Stimulated activated CD8-positive, alpha-beta memory T cell treated with anti-CD3 and anti-CD28 coated beads, Interleukin-2, amount 100 ng/mL, for 48 hours (primary cell): ENCODE data around the gene GRK1.

ENCODE experiments used
- DNase-seq, 2 donors: peaks; one replicate each; pipeline ENCODE4 v3.0.0-alpha.2; 2020; ENCODE audit warnings: low read depth in 2 of 2

Gene GRK1

DNA sequence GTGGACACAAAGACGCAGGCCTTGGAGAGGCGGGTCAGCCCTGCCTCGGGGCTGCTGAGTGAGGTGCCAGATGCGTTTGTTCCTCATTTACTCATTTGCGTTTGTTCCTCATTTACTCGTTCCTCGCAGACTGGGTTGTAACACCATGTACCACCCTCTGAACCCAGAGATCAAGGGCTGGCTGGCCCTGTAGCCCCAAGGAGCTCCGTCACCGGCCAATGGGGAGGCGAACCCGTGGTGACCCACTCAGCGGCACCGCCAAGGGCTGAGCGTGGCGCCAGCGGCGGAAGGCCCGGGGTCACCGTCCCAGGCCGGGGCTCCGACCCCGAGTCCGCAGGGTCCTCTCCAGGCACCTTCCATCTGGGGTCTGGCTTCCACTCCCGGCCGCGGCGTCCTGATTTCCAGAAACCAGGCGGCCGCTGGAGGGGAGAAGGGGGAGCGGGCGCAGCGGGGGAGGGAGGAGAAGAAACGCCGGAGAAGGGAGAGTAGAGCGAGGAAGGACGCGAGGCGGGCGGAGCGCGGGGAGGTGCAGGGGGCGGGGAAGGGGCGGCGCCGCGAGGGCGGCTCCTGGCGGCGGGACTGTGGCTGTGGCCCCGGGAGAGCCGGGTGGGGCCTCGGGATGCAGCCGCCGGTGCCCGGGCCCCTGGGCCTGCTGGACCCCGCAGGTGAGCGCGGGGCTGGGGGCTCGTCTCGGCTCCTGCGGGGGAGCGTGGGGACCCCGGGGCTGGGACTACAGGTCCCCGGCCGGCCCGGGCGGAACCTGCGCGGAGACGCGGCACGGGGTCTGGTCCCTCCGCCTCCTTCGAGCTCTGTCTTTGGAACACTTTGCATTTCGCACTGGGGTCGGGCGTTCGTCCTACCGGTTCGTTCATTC is 91.9 kb downstream of the GRK1 start, which contains the start of gene TMEM255B:
Gene TMEM255B (plus strand): TSS at position 576 of the 874 bp plus-strand sequence. CDS start 44 bp downstream, at position 620.
- peak; percentile 68 to 70 for DNase-seq

DNA sequence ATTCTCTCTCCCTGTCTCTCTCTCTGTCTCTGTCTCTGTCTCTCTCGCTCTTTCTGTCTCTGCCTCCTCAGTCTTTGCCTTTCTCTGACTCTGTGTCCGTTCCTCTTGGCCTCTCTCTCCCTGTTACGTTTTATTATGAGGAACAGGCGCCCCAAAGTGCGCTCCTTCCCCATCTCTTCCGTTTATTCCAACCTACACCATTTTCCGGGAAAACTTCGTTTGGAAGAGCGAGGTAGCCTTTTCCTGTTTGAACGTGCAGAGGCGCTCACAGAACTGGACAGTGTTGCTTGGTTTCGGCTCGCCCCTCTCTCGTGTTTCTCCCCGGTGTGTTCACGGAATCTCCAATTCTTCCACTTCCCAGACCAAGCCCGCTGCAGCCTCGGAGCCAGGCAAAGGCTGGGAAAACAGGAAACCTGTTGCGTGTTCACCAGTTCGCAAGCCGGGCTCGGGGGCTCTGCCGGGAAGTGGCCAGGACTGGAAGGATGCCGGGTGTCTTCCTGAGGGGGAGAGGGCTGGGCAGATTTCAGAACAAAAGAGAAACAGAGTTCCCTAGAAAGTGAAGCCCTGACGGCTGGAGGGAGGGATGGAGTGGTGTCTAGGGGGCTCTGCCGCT is 92.6 kb downstream of the GRK1 start:
- no peak for DNase-seq

DNA sequence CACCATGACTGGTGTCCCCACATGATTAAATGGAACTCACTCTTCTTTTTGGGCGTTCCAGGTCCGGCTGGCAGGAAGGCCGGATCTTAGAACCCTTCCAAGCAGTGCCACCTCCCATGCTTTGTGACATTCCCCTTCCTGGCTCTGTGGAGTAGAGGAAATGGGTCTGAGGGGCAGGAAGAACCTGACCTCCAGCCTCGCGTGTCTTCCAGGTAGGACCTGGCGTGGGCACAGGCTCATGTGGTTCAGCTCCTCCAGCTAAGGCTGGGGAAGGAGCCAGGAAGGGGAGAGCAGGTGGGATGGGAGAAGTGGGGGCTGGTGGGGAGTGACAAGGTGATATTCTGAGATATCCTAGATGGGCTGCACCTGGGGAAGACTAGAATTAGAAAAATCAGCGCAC is 94.1 kb downstream of the GRK1 start:
- no peak for DNase-seq

DNA sequence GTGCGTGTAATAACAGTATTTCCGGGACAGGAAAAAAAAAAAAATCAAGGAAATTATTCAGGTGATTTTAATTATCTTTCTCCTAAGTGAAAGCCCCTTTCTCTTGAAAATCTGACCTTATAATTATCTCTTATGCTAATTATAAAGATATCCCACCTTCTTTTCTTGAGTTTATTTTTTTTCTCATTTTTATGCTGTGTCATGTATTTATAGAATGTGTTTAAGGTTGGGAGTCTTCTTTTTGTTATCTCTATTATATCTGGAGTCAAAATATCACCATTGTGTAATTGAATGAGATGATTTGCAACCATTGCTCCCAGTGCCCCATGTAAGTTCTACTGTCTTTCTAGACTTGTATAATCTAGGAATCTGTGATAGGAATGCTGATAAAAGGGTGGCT is 95.1 kb downstream of the GRK1 start:
- no peak for DNase-seq

DNA sequence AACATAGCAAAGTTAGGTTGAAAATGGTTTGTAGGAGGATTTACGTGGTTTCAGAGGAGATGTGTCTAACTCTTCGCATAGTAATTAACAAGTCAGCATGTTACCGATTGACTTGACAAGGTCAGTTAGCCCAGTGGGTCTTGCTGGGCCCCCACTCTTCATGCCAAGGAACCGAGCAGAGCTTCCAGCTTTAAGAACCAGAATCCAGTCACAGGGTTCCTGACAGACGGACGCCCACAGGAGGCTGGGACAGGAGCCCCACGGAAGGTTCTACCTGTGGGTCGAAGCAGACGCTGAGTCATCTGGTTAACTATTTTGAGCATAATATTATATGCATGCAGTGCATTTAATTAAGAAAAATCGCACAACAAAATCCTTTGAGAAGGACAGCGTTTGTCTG is 95.5 kb downstream of the GRK1 start:
- no peak for DNase-seq

DNA sequence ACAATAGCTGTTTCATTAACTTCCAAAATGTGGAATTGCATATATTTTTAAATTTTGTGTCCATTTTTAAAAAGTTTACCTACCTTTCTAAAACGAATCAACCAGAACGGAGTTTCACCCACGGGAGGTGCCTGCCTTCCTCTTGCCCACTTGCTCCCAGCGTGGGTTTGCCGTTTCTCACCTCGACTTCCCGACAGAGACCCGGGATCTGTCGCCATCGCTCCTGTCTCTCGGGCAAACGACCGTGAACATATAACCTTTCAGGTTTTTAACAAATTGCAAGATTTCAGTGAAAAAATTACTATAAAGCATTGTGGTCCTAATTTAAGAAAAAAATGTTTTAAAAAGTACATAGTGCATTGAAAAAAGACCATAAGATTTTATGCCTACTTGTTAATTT is 96.2 kb downstream of the GRK1 start:
- no peak for DNase-seq

DNA sequence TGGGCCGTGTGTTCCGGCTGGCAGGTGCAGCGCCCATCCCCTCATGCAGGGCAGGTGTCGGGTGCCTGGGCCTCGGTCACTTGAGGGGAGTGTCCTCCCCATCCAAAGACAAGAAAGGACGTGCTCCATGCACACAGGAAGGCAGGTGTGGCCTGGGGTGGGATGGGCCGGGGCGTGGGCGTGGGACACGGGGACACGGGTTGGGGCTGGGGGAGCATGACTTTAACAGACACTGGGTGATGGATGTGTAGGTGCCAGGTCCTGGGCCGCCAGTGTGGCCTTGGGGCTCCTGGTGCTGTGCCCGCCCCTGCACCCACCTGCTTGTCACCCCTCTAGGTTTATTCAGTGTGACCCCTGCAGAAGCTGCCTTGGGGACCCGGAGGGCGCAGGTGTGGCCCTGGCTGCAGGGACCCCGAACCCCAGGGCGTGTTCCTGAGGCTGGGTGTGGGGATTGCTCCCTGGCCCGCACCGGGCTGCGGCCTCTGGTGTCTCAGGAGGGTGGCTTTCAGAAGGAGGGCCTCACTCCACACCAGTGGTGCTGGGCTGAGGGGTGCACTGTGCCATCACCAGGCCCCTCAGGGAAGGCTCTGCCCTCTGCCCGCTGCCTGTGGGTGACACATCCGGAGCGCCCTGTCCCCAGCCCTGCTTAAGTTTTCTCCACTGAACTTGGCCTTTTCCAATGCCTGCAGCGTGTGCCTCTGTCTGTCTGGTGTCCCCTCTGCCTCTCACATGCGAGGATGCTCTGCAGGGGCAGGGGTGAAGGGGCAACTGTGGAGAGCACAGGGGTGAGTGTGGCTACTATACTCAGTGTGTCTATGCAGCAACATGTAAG is 97.2 kb downstream of the GRK1 start:
- no peak for DNase-seq

- no peak for DNase-seq
These were observed 98.0 kb downstream of the GRK1 start for GRCh38 chr13:113764793-113765563.

DNA sequence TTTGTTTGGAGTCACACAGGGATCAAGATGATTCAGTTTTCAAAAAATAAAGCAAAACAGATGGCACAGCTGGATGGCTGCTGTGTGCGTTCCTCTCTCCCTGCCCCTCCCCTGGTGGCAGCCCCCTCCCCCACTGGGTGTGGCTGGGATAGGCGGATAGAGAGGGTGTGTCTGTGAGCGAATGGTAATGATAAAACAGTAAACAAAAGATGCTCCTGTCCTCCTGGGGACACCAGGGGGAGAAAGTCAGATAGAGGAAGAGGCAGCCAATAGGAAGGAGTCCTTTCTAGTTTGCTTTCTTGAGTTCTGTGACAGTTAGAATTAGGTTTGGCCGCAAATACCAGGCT is 98.5 kb downstream of the GRK1 start:
- DNase-seq: no peak

GRCh38 chr13:113766035-113766800 is 99.2 kb downstream of the GRK1 start:
- DNase-seq: no peak

- no peak for DNase-seq
These were observed 100.3 kb downstream of the GRK1 start for GRCh38 chr13:113767366-113767765.

DNA sequence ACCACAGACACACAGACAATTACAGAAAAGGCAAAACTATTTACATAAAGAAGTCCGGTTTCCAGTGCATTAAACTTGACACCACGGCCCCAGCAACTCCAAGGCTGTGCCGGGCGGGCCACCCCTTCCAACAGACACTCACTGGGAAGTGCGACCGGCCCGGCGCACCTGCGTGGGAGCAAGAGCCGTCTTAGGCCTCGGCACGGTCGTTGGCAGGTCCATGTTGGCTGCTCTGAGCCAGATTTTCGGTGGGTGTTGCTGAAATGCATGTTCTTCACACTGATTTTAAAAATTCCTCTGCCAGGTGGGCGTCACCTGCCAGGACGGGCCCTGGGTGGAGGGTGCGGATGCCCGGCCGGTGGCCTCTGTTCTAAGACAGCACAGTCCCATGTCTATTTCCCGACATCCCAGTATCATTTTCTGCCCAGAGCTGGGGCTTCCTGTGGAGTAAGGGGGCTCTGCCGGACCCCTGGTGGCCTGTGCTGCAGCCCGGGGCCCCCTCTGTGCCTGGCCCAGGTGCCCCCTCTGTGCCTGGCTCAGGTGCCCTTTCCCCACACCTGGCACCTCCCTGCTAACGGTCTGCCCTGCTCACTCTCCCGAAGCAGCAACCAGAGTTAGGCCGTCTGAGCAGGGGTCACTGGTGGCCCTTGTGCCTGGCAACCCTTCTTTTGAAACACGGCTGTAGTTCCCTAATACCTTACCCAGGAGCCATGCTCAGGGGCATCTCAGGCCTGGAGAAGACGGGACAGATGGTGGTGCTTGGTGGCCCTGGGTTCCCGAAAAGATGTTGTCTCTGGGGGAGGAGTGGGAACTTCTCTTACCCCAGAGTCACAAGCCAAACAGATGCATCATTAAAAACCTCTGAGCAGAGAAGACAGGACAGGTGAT is 101.2 kb downstream of the GRK1 start:
- DNase-seq: no peak

GRCh38 chr13:113769106-113769505 is 102.1 kb downstream of the GRK1 start:
- no peak for DNase-seq

DNA sequence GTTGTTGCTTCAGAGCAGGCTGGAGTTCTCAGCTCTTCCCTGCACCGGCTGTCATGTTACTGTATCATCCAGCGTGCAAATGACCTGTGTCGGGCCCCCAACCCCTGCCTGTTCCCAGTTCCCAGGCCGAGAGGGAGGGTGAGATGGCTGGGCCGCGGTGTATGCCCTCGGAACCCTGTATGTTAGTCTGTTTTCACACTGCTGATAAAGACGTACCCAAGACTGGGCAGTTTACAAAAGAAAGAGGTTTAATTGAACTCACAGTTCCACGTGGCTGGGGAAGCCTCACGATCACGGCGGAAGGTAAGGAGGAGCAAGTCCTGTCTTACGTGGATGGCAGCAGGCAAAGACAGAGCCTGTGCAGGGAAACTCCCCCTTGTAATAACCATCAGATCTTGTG is 102.9 kb downstream of the GRK1 start:
- no peak for DNase-seq

GRCh38 chr13:113770441-113770840 is 103.4 kb downstream of the GRK1 start:
- DNase-seq: no peak

- DNase-seq: no peak
These were observed 103.9 kb downstream of the GRK1 start for GRCh38 chr13:113770937-113771336.

GRCh38 chr13:113771709-113772331 is 104.8 kb downstream of the GRK1 start:
- DNase-seq: no peak

GRCh38 chr13:113774177-113775107 is 107.4 kb downstream of the GRK1 start:
- no peak for DNase-seq
